Measurements from ENCODE around the gene MBOAT7. TPM values are rescaled to one million over a fixed set of nuclear protein-coding genes. Genes with fewer than 3 reads are reported as not detected.

The MBOAT7 gene
- polyA plus RNA-seq, 1 experiment = 45.1 TPM

GRCh38 chr19:54162884-54163283 lies 26.5 kb downstream of the MBOAT7 start:
- peaks cover 23% of the 10 kb centered on the region for H3K9me3 ChIP-seq (ENCODE audit: control insufficient read depth, insufficient read depth, low read length)
- H3K4me3 ChIP-seq (ENCODE audit: low read depth, low read length) = peak overlapping the region; percentile 60; the same call in 1 of the 2 replicates
- ChIA-PET CTCF (interaction anchor here (0.7 kb wide), 1 partner anchor 27 kb away, joined by 3 read pairs; the partner anchor contains the start of gene MBOAT7), POLR2A (interaction anchor here (0.7 kb wide), 1 partner anchor 9 kb away, joined by 3 read pairs; no protein-coding TSS in a partner anchor)
- H3K27ac ChIP-seq (ENCODE audit: low read depth, low read length) = no peak overlapping the region
- no peak for TF ChIP-seq CTCF (IDR thresholded peaks at IDR 0.05; ENCODE audit: low read depth, low read length)
- DNase-seq (ENCODE audit: low read depth, low spot score) = no peak
- H3K27me3 ChIP-seq (ENCODE audit: control insufficient read depth, insufficient read depth, low read length) = no peaks in the 10 kb centered on the region

- peak overlapping the region; percentile 60 for H3K4me3 ChIP-seq (ENCODE audit: low read depth, low read length)
- TF ChIP-seq CTCF (IDR thresholded peaks at IDR 0.05; ENCODE audit: low read depth, low read length) = no peak
- no peak for DNase-seq (ENCODE audit: low read depth, low spot score)
- H3K9me3 ChIP-seq (ENCODE audit: control insufficient read depth, insufficient read depth, low read length) = peaks cover 23% of the 10 kb centered on the region
- H3K27me3 ChIP-seq (ENCODE audit: control insufficient read depth, insufficient read depth, low read length) = no peaks in the 10 kb centered on the region
- no peak overlapping the region for H3K27ac ChIP-seq (ENCODE audit: low read depth, low read length)
- POLR2A ChIA-PET = interaction anchor here (0.7 kb wide), 1 partner anchor 9 kb away, joined by 3 read pairs; no protein-coding TSS in a partner anchor
- CTCF ChIA-PET = no interaction called here
Measured at GRCh38 chr19:54162241-54162805, 27.1 kb downstream of the MBOAT7 start.

GRCh38 chr19:54160854-54161253 lies 28.5 kb downstream of the MBOAT7 start:
- Histone ChIP-seq H3K27me3 (ENCODE audit: control insufficient read depth, insufficient read depth, low read length) (no peaks in the 10 kb centered on the region), H3K9me3 (ENCODE audit: control insufficient read depth, insufficient read depth, low read length) (peaks cover 23% of the 10 kb centered on the region), H3K4me3 (ENCODE audit: low read depth, low read length) (peak overlapping the region; percentile 77), H3K27ac (ENCODE audit: low read depth, low read length) (peak overlapping the region; percentile 97)
- TF ChIP-seq CTCF (IDR thresholded peaks at IDR 0.05; ENCODE audit: low read depth, low read length) = no peak
- no peak for DNase-seq (ENCODE audit: low read depth, low spot score)
- ChIA-PET POLR2A (interaction anchor here (1.0 to 2.5 kb wide), 3 partner anchors 22 to 28 kb away, joined by 3 to 16 read pairs (median 5); partner anchors contain the start of genes CNOT3 and MBOAT7), CTCF (interaction anchor here (1.3 kb wide), 1 partner anchor 9 kb away, joined by 3 read pairs; no protein-coding TSS in a partner anchor)

GRCh38 chr19:54160182-54160811 lies 29.1 kb downstream of the MBOAT7 start:
- ChIA-PET POLR2A (interaction anchor here (1.0 to 2.5 kb wide), 6 partner anchors 8 to 40 kb away, joined by 3 to 16 read pairs (median 6); partner anchors contain the start of genes CNOT3, MBOAT7 and RPS9), CTCF (interaction anchor here (0.7 to 1.3 kb wide), 3 partner anchors 10 to 28 kb away, joined by 3 read pairs; no protein-coding TSS in a partner anchor)
- TF ChIP-seq CTCF (IDR thresholded peaks at IDR 0.05; ENCODE audit: low read depth, low read length) = no peak
- Histone ChIP-seq H3K27ac (ENCODE audit: low read depth, low read length) (peak overlapping the region; percentile 97), H3K4me3 (ENCODE audit: low read depth, low read length) (peak overlapping the region; percentile 77), H3K9me3 (ENCODE audit: control insufficient read depth, insufficient read depth, low read length) (peaks cover 18% of the 10 kb centered on the region), H3K27me3 (ENCODE audit: control insufficient read depth, insufficient read depth, low read length) (no peaks in the 10 kb centered on the region)
- no peak for DNase-seq (ENCODE audit: low read depth, low spot score)

All from AG04450 (cell line).